PC-9 (cell line): ENCODE data around the gene CABCOCO1.

Experiments
- CTCF ChIP-seq: fragments of 200-600 bp; sonication (generic); conservative IDR thresholded peaks from 2 replicates; pipeline ENCODE4 v1.6.1; 2017; ENCODE audit warnings: mixed run types, antibody characterized with exemption, mild to moderate bottlenecking, moderate library complexity
- EZH2 ChIP-seq: fragments of 200-600 bp; sonication (generic); IDR thresholded peaks from 2 replicates; pipeline ENCODE4 v1.8.0; 2017; ENCODE audit warnings: antibody characterized with exemption, low read depth

GRCh38 chr10:61662794-61663259 is at the start of gene CABCOCO1:
- TF ChIP-seq CTCF = no peak
- TF ChIP-seq EZH2 = no peak
